HG03175 (cell line): ENCODE measurements around the gene ZNF888.
"Not testable (repeated sequence)": the region's sequence is repeated elsewhere in the genome, so short reads cannot be mapped to it uniquely, and the experiment has no call there.

ENCODE experiments used
- ATAC-seq: cut with Tn5 transposase; IDR thresholded peaks from one replicate; pipeline ENCODE4 v1.9.1; 2021; ENCODE audit warnings: mild to moderate bottlenecking, moderate library complexity; ENCODE audit not compliant: unreplicated experiment

ZNF888 gene

GRCh38 chr19:52889931-52890330 is 33.3 kb downstream of the ZNF888 start:
- no peak for ATAC-seq

GRCh38 chr19:52889076-52889475 is 34.2 kb downstream of the ZNF888 start:
- ATAC-seq: no peak

- ATAC-seq: no peak
Observed at GRCh38 chr19:52880895-52881389, 42.3 kb downstream of the ZNF888 start.

GRCh38 chr19:52872996-52873395 is 50.2 kb downstream of the ZNF888 start:
- ATAC-seq: not testable (repeated sequence)

- no peak for ATAC-seq
Observed at GRCh38 chr19:52871466-52871865, 51.8 kb downstream of the ZNF888 start.

GRCh38 chr19:52868031-52868430 is 55.2 kb downstream of the ZNF888 start:
- not testable (repeated sequence) for ATAC-seq

- peak; percentile 96 for ATAC-seq
Observed at GRCh38 chr19:52857378-52858191, 65.6 kb downstream of the ZNF888 start, which contains the start of gene ZNF468. Gene ZNF468 (minus strand): TSS chr19:52857619. CDS start chr19:52854272, 3,347 bp downstream.

- ATAC-seq: peak; percentile 13
Observed at GRCh38 chr19:52856540-52857377, 66.5 kb downstream of the ZNF888 start.
